ENCODE measurements around the gene KIF2B.

DNA sequence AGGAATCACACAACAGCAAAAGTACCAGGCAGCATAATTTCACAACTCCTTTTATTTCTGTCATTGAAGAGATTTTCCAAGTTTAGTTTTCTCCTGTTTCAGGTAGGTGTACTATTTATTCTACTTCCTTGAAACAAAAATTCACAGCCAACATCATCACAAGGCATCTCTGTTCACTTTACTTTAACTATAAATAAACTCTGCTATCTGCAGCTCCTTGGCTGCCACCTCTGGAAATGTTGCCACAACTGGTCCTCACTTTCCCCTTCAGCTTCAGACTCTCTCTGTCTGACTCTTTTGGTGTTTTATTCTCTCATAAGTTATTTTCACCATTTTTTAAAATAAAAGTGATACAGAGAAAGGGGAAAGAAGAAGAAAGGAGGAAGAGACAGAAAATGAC, 27.9 kb upstream of the KIF2B start:
- no peak for TF ChIP-seq CTCF (IDR thresholded peaks at IDR 0.05; ENCODE audit: insufficient read depth, low read length, poor library complexity, severe bottlenecking)
- TF ChIP-seq EZH2phosphoT487 (conservative IDR thresholded peaks at IDR 0.05; ENCODE audit: low read length): no peak

All from SU-DHL-6 (cell line).